ENCODE data around the gene DNAL1.
"Not testable (repeated sequence)": the region's sequence is repeated elsewhere in the genome, so short reads cannot be mapped to it uniquely, and the experiment has no call there.

Gene DNAL1

GRCh38 chr14:73634011-73634833, 10.6 kb upstream of the DNAL1 start:
- H3K4me3 ChIP-seq (ENCODE audit: control insufficient read depth, low read depth, low read length): peak overlapping the region; percentile 47
- no peak for DNase-seq (ENCODE audit: low read depth)
- TF ChIP-seq, protein P1, sequence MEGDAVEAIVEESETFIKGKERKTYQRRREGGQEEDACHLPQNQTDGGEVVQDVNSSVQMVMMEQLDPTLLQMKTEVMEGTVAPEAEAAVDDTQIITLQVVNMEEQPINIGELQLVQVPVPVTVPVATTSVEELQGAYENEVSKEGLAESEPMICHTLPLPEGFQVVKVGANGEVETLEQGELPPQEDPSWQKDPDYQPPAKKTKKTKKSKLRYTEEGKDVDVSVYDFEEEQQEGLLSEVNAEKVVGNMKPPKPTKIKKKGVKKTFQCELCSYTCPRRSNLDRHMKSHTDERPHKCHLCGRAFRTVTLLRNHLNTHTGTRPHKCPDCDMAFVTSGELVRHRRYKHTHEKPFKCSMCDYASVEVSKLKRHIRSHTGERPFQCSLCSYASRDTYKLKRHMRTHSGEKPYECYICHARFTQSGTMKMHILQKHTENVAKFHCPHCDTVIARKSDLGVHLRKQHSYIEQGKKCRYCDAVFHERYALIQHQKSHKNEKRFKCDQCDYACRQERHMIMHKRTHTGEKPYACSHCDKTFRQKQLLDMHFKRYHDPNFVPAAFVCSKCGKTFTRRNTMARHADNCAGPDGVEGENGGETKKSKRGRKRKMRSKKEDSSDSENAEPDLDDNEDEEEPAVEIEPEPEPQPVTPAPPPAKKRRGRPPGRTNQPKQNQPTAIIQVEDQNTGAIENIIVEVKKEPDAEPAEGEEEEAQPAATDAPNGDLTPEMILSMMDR (IDR thresholded peaks at IDR 0.05; ENCODE audit: control insufficient read depth, insufficient read depth, low read depth, low read length, missing control alignments): peak; percentile 26

DNA sequence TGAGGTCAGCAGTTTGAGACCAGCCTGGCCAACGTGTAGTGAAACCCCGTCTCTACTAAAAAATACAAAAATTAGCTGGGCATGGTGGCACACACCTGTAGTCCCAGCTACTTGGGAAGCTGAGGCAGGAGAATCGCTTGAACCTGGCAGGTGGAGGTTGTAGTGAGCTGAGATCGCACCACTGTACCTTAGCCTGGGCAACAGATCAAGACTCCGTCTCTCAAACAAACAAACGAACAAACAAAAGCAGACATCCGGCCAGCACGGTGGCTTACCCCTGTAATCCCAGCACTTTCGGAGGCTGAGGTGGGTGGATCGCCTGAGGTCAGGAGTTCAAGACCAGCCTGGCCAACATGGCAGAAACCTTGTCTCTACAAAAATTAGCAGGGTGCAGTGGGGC, 8.4 kb upstream of the DNAL1 start:
- not testable (repeated sequence) for H3K4me3 ChIP-seq (ENCODE audit: control insufficient read depth, low read depth, low read length); DNase-seq (ENCODE audit: low read depth)

DNA sequence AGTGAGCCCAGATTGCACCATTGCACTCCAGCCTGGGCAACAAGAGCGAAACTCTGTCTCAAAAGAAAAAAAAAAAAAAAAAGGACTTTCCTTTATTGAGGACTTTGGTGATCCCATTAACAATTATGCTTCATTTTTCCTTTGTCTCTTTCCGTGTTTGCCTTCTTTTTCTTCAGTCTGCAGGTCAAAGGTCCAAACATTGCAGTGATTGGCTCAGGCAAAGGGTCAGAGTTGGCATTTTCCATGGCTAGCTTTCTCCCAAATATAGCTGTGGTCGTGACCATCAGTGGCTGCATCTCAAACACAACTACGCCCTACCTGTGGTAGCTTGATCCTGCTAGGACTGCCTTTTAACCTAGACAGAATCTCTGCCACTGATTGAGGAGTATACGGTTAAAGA, 7.0 kb upstream of the DNAL1 start:
- TF ChIP-seq, protein P1 (IDR thresholded peaks at IDR 0.05; ENCODE audit: control insufficient read depth, insufficient read depth, low read depth, low read length, missing control alignments): no peak
- no peak overlapping the region for H3K4me3 ChIP-seq (ENCODE audit: control insufficient read depth, low read depth, low read length)

DNA sequence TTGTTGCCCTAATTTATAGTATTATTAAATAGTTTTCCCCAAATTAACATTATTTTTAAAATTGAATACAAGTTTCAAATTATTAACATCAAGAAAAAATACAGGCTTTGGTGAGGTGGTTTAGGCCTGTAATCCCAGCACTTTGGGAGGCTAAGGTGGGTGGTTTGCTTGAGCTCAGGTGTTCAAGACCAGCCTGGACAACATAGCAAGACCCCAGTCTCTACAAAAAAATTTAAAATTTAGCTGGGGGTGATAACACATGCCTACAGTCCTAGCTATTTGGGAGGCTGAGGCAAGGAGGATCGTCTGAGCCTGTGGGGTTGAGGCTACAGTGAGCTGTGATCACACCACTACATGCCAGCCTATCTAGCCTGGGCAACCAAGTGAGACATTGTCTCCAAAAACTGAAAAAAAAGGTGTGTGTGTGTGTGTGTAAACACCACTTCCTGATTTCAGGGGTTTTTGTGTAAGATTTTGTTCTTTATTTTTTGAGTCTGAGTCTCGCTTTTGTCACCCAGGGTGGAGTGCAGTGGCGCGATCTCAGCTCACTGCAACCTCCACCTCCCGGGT, 3.9 kb upstream of the DNAL1 start:
- TF ChIP-seq, protein P1 (IDR thresholded peaks at IDR 0.05; ENCODE audit: control insufficient read depth, insufficient read depth, low read depth, low read length, missing control alignments): no peak
- no peak overlapping the region for H3K4me3 ChIP-seq (ENCODE audit: control insufficient read depth, low read depth, low read length)
- DNase-seq (ENCODE audit: low read depth): no peak

More for the DNA sequence above, 7.0 kb upstream of the DNAL1 start:
- no peak for DNase-seq (ENCODE audit: low read depth)

DNA sequence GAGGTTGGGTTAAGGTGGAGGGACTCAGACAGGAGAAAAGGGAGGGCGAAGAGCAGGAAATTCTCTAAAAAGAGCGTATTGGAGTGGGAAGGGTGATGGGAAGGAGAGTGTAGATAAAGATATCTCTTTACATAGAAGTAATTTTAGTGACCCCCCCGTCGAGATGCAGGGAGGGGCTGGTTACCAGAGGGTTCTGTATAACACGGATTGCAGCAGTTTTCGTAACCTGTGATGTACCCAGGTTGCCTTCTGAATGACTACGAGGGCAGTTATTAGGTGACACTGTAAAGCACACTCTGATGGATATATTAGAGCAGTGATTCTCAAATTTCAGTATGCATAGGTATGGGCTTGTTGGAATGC, 443 bp downstream of the DNAL1 start:
- TF ChIP-seq, protein P1 (IDR thresholded peaks at IDR 0.05; ENCODE audit: control insufficient read depth, insufficient read depth, low read depth, low read length, missing control alignments): no peak
- peak overlapping the region; percentile 94 for H3K4me3 ChIP-seq (ENCODE audit: control insufficient read depth, low read depth, low read length)
- no peak for DNase-seq (ENCODE audit: low read depth)

DNA sequence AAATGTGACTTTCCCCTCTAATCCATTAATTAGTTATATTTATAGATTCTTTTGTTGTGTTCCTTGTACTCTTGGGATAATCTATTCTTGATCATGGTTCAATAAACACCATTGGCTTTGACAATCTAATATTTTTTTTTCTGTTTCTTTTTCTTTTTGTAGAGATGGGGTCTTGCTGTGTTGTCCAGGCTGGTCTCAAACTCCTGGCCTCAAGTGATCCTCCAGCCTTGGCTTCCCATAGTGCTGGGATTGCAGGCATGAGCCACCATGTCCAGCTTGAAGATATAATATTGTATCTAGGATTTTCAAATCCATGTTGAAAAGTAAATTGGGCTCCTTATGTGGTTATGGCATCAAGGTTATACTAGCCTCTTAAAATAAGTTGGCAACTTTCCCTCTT, 6.2 kb downstream of the DNAL1 start:
- DNase-seq (ENCODE audit: low read depth): no peak
- TF ChIP-seq, protein P1 (IDR thresholded peaks at IDR 0.05; ENCODE audit: control insufficient read depth, insufficient read depth, low read depth, low read length, missing control alignments): no peak
- no peak overlapping the region for H3K4me3 ChIP-seq (ENCODE audit: control insufficient read depth, low read depth, low read length)

GRCh38 chr14:73655851-73656250, 11.1 kb downstream of the DNAL1 start:
- no peak for DNase-seq (ENCODE audit: low read depth)
- H3K4me3 ChIP-seq (ENCODE audit: control insufficient read depth, low read depth, low read length): no peak overlapping the region
- TF ChIP-seq, protein P1 (IDR thresholded peaks at IDR 0.05; ENCODE audit: control insufficient read depth, insufficient read depth, low read depth, low read length, missing control alignments): no peak

GRCh38 chr14:73659202-73659601, 14.4 kb downstream of the DNAL1 start:
- H3K4me3 ChIP-seq (ENCODE audit: control insufficient read depth, low read depth, low read length); DNase-seq (ENCODE audit: low read depth): not testable (repeated sequence)

All from AG09309 (cell line).